Measurements from ENCODE around the gene PDLIM1.

DNA sequence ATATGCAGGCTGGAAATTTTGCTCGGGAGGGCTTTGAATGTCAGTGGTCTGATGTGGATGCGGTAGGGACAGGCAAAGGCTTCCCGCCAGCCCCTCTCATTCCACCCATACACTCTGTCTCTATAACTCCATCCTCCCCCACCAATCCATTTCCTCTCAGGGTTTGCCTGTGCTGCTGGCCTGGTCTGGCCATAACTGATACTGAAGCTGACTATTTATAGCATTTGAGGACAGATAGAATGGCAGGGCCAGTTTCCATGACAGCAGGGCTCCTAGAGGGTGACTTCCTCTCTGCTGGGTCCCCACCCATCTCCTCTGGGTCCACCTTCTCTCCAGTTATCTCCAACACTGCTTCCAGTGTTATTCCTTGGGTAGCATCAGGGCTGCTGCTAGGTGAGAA, 6.6 kb upstream of the PDLIM1 start:
- TF ChIP-seq, protein P1, sequence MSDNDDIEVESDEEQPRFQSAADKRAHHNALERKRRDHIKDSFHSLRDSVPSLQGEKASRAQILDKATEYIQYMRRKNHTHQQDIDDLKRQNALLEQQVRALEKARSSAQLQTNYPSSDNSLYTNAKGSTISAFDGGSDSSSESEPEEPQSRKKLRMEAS (IDR thresholded peaks at IDR 0.05; ENCODE audit: low read depth, low read length), result no peak
- TF ChIP-seq, protein P2, sequence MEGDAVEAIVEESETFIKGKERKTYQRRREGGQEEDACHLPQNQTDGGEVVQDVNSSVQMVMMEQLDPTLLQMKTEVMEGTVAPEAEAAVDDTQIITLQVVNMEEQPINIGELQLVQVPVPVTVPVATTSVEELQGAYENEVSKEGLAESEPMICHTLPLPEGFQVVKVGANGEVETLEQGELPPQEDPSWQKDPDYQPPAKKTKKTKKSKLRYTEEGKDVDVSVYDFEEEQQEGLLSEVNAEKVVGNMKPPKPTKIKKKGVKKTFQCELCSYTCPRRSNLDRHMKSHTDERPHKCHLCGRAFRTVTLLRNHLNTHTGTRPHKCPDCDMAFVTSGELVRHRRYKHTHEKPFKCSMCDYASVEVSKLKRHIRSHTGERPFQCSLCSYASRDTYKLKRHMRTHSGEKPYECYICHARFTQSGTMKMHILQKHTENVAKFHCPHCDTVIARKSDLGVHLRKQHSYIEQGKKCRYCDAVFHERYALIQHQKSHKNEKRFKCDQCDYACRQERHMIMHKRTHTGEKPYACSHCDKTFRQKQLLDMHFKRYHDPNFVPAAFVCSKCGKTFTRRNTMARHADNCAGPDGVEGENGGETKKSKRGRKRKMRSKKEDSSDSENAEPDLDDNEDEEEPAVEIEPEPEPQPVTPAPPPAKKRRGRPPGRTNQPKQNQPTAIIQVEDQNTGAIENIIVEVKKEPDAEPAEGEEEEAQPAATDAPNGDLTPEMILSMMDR (IDR thresholded peaks at IDR 0.05; ENCODE audit: low read depth, low read length), result no peak
- no peak for TF ChIP-seq POLR2A (IDR thresholded peaks at IDR 0.05; ENCODE audit: extremely low read depth, insufficient read length)
